ENCODE results near the gene CFAP61.

CFAP61 gene

DNA sequence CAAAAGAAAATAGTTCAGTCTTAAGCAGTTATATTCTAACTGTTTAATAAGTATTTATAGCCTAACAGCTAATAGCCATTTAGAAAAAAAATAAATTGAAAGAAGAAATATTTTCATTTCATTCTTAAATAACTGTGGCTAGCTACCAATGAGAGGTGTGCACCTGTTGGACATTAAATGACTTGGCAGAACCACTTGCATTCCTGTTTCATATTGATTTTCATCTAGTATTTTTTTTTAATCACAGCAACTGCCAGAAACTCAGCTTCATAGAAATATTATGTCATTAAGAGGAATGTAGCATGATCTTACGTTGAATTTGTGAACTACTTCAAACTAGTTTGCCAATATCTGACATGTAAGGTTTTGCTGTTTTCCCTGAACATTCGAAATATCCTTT, 25.0 kb upstream of the CFAP61 start:
- no peak for DNase-seq

DNA sequence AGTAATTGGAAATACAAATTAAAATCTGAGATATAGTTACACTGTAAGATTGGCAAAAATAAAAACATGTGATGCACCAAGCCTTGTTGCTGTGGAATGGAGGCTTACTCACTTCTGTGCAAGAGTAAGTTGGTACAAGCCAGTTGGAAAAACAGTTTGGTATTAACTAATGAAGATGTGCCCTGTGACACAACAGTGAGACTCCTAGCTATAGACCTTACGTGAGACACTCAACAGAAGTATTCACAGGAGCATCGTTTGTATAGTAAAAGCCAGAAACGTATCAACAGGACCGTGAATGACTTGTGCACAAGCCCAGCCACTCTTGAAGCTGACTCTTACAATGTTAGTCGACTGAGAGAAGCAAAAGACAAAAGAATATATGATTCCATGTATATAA, 20.5 kb upstream of the CFAP61 start:
- no peak for DNase-seq

DNA sequence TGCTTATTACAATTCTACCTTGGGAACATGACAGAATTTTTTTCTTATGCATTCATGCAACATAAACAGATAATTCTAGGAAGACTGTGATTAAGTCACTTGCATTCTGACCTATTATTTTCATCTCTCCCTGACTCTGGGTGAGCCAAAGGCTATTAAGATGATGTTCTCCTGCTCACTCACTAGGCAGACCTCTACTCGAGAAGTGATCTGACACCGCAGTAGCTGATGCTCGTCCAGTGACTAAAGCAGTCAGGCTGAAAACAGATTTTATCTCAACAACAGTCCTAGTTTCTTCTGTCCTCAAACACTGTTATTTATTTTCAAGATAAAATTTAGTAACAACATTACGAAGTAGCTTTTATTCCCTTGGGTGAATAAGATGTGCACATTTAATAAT, 17.8 kb upstream of the CFAP61 start:
- DNase-seq = no peak

DNA sequence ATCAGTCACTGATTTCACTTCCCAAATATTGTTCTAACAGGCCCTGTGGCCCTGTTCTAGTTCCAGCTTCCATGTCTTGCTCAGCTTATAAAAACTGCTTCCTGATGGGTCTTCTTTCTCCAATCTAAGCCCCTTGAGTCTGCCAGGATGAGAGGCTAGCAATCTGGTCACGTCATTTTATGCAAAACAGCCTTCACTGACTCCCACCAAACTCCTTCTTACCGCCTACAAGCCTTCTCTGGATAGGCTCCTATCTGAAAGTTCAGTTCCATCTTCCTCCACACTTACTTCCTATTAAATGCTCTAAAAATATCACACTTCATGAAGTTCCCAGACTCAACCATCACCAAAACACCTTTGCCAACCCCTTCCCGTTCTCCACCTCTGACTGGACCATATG, 15.6 kb upstream of the CFAP61 start:
- peak in 1 of 51 donors; percentile 6 for DNase-seq

DNA sequence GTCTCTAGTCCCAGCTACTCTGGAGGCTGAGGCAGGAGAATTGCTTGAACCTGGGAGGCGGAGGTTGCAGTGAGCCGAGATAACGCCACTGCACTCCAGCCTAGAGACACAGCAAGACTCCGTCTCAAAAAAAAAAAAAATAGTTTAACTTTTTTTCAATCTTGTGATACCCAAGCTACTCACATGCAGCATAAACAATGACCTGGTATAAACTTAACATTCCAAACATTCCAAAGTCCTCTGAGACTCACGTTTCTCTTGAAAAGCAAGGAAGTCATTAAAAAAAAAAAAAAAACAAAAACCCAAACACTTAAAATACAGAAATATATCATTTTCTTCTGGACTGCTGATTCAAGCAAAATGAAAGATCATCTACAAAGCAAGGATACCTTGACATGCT, 14.4 kb upstream of the CFAP61 start:
- no peak for DNase-seq

DNA sequence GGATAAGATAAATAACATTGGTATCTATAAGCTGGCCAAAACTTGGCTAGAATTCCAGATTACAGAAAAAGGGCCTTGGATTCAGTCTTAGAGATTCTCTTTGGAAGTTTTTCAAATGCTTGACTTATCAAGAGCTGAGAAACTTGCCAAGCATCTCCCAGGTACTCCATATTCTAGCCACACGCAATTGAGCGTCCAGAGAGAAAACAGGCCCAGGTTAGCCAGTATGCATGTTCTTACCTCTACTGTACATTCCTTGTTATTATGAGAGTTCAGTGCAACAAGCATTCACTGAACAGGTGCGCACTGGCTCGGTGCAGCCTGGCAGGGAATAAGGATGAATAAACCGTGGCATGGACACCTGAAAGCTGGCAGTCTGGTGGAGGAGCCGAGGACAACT, 13.7 kb upstream of the CFAP61 start:
- DNase-seq = no peak

DNA sequence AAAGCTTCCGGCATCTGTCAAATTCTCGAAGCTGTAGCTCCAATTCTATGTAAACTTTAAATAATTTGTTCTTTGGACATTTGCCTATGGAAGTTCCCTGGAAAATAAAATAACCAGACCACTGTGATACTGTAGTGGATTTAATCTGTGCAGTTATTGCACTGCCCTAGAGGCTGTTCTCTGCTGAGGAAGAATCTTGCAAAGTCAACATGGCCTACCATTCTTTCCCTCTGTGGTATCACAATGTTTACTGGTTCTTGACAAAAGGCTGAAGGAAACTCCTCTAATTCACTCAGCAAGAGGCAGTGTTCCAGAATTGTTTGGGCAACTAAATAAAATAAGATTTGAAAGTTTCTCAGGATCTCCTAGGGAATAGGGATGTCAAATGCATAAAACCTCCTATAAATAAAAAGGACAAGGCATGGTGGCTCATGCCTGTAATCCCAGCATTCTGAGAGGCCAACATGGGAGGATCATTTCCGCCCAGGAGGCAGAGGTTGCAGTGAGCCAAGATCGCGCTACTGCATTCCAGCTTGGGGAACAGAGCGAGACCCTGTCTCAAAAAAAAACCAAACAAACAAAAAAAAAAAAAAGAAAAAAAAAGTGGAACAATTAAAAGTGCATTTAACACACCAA, 12.5 kb upstream of the CFAP61 start:
- no peak for DNase-seq

DNA sequence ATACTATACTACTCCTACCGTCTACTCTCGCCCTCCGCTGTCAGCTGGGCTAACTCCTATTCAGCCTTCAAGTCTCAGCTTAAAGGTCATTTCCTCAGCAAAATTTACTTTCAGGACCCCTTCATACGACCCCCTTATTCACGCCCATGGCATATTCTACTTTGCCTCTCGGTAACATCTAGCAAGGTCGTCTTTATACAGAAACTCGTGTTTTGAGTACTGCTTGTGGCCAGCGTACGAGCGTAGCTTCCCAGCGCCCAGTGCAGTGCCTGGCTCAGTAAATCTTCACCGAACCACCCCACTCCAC, 612 bp upstream of the CFAP61 start:
- DNase-seq = no peak

DNA sequence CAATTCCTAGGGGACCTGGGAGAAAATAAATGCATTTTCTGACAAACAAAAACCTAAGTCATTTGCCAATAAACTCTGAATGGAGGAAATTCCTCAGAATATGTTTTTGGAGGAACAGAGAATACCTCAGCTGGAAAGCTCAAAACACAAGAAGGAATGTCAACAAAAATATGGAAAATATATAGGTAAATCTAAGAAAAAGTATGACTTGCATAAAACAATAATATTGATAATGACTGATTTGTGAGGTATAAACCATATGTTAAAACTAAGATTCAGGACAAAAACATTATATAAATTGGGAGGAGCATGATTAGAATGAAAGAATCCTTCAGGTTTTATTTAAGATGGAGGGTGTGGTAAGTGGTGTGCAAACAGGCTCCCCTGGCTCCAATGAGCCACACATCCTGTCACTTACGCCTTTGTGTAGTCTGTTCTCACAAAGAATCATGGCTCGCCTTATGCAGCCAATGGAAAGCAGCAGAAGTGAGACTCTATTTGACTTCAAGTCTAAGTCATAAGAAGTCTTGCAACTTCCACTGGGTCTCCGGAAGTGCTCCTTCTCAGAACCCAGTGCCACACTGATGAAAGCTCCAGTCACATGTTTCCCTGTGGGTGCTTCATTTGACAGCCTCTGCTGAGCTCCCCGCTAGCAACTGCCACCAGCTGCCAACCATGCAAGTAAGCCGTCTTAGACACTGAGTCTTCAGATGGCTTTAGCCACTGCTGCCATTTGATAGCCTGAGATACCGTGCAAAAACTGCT, 8.1 kb downstream of the CFAP61 start:
- DNase-seq = no peak

DNA sequence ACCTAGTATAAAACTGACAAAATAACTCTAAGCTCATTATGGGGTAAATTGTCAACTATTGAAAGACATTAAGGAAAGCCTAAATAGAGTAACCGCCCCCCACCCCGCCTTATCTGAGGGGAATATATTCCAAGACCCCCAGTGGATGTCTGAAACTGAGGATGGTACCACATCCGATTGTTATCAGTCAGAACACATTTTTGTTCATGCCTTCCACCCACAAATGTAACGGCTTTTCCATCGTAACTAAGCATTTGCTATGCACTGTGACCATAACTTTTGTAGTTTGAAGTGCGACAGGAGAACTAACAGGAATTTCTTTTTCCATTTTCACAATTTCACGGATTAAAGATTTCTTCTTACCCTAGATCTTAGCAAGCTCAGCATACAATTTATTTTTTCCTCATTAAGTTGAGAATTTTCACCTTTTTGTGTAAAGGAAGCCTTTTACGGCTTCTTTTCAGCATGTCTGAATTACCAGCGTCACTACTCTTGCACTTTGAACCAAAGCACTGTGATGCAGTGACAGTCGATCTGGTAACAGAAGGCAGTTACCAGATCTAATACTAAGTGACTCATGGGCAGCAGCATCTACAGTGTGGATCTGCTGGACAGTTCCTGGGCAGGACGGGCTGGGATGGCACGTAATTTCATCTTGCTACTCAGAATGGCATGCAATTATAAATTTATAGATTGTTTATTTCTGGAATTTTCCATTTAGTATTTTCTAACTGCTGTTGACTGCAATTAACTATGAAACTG, 11.8 kb downstream of the CFAP61 start:
- no peak for DNase-seq

DNA sequence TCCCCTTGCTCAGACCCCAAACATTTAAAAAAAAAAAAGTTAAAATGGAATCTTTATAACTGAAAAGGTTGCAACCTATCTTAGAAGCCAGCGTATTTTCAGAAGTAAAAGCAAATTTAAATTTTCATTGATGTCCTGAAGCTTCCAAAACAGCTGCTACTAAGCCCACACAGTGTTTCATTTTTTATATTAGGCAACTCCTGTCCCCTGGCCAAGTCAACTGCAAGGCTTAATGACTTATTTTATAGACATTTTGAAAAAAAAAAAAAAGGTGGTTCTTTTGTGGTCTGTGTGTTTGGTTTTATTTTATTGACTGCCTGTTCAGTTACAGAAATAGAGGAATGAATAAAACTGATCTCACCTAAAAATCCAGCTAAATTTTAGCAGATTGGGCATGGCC, 13.0 kb downstream of the CFAP61 start:
- DNase-seq = no peak

DNA sequence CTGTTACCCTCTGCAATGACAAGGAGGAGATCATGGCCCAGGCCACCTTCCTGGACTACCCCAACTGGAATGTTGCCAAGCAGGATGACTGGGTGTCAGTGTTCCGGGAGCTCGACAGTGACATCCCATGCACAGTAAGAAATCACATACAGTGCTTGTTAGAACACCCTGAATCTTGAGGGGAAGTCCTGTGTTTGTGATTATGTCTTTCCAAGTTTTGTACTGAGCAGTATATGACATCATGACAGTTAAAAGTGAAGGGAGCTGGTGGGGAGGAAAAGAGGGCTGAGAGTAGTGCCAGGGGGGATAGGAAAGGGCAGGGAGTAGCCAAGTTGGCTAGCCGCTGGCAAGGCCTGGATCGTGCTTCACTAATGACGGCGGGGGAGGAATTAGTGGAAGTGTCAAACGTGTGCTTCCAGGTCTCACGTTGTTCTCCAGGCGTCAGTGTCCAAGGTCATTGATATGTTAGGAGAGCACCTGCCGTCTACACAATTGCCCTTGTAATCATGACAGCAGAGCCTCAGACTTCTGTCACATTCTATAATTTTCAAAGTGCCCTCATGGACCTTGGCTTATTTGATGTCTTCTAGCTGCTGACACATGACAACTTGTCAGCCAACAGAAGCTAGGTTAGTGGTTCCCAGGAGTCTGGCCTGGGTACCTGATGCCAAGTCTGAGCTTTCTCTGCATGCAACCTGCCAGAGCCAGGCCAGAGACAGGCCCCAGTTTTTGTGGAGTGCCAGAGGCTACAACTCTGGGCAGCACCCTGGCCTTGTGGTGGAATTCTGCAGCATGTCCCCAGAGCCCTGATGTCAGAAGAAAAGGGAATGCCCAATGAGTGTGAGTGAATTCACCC, 18.8 kb downstream of the CFAP61 start:
- no peak for DNase-seq

DNA sequence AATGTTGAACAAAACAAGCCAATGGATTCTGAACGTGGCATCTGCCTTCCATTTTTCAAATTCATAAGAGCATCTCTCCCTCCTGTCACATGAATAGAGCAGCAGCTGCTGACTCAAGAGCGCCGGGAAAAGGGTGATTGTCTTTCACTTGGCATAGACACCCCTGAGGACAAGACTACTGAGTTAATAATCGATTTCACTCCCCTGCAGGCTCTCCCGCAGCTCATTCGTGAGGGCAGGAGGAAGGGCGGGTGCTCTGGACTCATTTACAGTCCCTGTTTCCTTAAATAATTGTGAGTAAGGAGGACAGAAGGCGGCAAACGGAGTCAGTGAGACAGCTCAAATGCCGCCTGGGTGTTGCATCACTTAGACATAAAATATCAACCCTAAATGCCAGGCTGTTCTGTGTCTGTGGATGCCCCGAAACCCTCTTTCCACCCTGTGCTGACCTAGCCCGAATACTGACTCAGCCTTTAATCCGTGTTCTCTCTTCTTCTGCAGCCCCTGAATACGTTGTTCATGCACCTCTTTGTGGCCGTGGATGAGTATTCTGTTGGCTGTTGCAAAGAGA, 21.6 kb downstream of the CFAP61 start:
- DNase-seq = peak in 7 of 51 donors; percentile 8 to 42 (median 29)

DNA sequence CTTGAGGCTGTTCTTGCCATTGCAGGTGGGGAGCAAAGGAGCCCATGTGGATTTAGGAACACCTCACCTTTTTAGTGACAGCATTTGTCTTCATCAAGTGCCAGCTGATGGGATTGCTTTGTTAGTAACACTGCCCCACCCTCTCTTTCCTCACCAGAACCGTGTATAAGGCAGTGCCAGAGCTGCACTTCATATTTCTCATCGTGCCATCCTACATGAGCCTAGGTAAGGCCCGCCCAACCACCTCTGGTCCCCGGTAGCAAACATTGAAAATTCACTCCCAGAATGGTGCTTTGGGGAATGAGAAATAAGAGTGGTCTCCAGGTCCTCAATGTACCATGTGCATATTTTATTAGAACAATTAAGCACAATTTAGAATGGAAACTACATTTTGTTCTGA, 22.7 kb downstream of the CFAP61 start:
- DNase-seq = no peak

DNA sequence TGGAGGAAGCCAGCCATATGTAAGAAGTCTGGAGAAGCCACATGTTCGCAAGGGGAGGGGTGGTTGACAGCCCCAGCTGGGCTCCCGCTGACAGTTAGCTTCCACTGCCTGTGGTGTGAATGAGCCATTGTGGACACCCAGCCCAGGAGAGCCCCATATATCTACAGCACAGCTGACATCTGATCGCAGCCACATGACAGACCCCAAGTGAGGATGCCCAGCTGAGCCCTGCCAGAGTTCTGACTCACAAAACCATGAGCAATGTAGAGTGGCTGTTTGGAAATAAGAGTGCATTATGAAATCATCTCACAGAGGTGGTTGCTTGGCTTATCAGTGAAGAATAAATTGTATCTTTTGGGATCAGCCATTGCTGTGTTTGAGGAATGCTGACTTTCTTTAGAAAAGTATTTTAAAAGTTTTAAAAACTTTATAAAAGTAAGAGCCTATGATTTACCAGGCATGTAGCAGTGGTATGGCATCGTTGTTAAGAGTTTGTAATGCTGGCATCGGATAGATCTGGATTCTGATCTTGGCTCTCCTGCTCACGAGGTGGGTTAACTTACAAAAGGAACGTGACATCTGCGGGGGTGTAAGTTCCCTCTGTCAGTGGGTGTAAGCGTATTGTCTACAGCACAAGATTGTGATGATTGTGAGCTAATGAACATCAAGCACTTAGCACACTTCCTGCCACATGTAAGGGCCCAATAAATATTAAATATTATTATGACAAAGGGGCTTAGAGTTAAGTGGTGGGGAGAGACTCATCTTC, 24.1 kb downstream of the CFAP61 start:
- peak in 40 of 51 donors; percentile 15 to 92 (median 68) for DNase-seq

DNA sequence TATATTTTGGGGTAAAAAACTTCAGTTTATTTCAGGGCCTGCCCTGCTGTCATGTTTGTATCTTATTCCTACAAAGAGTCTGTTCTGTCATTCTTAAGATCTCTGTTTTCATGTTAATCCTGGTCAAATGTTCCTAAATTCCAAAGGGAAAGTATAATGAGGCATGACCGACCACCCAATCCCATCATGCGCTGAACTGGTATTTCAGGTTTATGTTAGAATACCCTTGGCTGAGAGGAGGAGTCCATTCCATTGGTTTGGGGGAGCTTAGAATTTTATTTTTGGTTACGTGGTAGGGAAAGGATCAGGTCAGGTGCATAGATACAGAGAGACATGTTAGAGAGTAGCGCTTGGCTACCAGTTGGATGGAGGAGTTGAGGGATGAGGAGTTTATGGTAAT, 25.7 kb downstream of the CFAP61 start:
- no peak for DNase-seq

DNA sequence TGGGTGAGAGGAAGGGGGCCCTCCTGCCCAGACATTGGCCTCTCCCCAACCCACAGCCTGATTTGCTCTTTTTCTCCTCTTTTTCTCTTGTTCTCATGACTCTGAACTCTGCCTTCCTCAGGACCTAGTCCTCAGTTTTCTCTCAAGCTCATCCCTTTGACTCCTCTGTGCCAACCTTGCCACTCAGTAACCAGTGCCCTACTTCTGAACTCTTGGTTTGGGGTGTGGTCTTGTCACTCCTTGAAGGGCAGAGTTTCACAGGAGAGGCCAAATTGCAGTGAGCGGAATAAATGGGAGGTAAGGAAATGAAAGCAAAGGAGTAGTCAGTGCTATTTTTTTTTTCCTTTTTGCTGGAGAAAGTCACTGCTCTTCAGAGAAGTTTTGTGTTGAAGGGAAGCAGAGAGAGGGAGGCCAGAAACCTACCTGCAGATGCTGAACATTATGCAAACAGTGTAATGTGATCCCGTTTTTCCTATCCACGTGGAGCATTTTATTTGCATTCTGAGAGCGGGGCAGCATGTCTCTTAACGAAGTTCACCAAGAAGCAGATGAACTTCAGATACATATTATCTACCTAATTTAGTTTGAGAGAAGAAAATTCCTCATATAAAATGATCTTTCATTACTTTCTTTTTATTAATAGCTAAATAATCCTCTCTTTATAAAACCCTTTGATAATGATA, 26.9 kb downstream of the CFAP61 start:
- DNase-seq = no peak

DNA sequence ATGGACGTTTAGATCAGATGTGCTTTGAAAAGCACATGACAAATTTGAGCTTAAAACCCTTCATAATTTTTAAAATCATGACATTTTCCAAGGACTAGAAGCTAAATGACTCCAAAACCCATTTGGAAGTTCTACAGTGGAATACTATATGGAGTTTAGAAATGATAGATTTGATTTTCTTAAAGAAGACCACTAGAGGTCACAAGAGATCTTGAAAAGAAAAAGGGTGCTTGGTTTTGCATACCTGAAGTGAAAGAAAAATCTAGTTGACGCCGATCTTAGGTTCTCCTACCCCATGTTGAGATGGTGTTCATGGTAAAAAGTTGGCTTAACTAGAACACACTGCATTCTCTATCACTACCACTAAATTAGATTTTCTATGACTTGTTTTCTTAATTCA, 31.5 kb downstream of the CFAP61 start:
- peak in 1 of 51 donors; percentile 64 for DNase-seq

DNA sequence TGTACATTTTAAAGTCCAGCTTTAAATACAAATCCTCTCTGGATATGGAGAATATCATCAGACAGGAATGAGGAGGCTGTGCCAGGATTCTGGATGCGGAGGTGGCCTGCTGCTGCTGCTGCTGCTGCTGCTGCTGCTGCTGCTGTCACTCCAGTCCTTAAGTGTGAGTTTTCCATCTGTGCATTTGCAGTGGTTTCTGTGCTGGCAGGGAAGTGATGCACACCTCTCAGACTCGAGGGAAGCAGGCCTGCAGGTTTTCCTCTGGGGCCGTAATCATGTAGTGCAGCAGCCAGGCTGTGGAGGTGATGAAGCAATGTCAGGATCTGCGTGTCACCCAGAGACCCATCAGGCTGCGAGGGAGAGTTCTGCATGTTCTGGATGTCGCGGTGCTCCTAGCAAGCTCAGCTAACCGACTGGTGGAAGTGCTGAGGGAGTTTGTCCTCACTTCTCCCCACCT, 32.0 kb downstream of the CFAP61 start:
- peak in 4 of 51 donors; percentile 3 to 61 (median 22) for DNase-seq

DNA sequence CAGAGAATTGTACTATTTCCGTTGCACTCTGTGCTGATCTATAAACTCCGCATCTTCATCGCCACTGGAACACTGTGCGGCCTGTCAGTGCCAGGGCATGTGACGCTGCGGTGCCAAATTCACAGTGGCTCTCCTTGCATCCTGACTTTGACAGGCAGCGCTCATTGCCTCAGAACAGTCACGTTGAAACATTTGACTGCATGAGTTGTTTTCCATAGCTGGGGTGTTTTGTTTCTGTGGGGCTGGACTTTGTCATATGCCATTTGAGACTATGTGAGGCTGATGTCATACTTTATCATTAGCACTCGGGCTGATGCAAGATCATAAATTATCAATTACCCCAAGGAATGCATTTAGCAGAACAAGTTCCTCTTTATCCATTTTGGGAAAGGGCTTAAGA, 32.7 kb downstream of the CFAP61 start:
- DNase-seq = no peak
